GM20431 (cell line): Measurements from ENCODE around the gene NEUROG3.

ENCODE experiments used
- in situ Hi-C: fragments of 300-500 bp; cut with MseI, MboI; formaldehyde crosslinking; loops from one replicate; pipeline ENCODE4 v1.15.0; 2020; ENCODE audit warnings: low sequenced_read_pairs; ENCODE audit not compliant: unreplicated experiment

Gene NEUROG3, protein sequence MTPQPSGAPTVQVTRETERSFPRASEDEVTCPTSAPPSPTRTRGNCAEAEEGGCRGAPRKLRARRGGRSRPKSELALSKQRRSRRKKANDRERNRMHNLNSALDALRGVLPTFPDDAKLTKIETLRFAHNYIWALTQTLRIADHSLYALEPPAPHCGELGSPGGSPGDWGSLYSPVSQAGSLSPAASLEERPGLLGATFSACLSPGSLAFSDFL

DNA sequence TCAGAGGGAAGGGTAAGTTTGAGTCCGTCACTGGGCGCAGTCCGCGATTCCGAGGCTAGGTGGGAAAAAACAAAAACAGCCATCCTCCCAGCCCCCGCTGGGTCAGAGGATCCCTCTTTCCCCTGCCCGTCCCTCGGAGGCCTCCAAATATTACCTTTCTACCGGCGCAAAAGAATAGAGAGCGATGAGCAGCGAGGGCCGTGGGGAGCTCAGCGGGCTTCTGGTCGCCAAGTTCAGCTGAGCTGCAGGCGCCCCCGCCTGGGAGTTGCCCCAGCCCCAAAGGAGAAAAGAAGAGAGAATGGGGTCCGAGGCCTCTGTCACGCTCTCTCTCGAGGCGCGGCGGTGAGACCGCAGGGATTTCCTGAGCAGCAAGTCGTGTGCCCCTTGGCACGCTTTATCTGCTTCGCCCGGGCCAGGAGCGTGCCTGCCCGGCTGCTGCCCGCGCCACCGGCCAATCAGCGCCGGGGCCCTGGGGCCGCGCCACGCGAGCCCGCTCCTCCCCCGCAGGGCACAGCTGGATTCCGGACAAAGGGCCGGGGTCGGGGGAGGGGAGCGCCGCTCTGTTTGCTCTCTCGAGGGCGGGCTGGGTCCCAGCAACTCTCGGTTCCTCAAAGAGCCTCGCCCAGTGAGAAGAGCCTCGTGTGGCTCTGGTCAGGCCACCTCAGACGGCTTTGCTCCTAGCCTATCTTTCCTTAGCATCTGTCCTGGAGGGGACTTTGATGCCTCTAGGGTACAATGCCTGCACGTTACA, at the start of gene NEUROG3:
TSS of gene NEUROG3 (minus strand) at position 367 of the 751 bp plus-strand sequence. CDS start 379 bp downstream, outside the sequence.
- in situ Hi-C loops: no loop called here

DNA sequence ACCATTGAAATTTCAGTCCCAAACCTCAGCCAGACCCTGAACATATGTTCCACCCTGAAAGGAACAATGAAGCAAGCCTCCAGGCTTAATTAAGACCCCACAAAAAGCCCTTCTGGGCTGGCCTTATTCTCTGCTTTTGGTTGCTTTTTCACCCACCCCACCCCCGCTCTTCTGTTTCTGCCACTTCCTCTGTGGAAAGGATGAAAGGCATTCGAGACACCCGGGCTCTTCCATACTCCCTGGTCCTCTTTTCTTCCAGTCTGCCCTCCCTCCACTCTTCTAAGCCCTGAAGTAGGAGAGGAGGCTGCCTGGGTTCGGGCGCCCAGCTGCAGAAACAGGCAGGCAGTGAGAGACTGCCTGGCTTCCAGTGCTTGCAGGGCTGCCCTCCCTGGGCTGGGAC, 47.4 kb upstream of the NEUROG3 start:
- in situ Hi-C loops: no loop called here

DNA sequence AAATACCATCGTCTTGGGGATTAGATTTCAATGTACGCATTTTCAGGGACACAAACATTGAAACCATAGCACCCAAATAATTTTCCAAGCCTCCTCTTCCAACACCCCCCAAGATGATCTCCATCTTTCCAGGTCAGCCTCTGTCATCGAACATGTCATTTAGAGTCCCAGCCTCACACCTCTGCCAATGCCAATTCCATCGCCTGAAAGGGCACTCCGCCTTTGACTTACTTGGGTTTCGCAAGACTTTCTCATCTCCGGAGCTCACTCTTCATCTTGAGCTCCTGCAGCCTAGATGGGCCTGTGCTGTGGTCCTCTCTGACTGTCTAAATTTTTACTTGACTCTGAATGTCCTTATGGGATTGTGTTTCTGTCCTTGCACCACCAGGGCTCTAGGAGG, 46.4 kb upstream of the NEUROG3 start:
- in situ Hi-C loops: no loop called here

DNA sequence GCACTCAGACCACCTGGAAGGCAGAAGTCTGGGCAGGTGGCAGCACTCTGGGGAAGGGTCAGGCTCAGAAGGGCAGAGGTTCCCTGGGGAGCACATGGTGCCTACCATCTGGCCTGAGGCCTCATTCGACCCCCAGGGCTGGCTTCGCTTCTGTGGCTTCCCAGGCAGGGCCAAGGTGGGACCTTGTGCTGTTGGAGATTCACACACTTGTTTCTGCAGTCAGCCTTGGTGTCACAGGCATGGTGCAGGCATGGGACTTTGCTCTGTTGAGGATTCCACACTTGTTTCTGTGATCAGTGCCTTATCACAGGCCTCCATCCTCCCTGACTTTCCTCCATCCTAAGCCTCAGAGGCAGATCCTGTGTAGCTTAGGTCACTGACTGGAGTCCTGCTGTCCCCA, 45.5 kb upstream of the NEUROG3 start:
- in situ Hi-C loops: no loop called here

DNA sequence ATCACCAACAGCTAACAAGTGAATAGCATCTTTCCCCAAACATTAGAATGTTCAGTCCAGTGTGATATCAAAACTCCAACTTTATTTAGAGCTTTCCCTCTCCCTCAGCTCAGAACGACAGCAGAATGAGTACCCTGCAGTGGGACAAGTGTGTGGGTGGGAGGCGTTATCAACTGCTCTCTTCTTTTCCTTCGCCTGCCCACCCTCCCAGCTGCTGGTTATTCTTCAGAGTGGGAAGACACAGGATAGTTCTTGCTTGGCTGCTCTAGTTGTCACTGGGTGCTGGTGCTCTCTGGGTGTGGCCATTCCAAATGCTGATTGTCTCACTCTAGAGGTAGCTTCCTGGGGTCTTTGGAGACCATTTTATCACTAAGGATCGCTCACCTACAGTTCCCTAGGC, 43.1 kb upstream of the NEUROG3 start:
- in situ Hi-C loops: no loop called here

DNA sequence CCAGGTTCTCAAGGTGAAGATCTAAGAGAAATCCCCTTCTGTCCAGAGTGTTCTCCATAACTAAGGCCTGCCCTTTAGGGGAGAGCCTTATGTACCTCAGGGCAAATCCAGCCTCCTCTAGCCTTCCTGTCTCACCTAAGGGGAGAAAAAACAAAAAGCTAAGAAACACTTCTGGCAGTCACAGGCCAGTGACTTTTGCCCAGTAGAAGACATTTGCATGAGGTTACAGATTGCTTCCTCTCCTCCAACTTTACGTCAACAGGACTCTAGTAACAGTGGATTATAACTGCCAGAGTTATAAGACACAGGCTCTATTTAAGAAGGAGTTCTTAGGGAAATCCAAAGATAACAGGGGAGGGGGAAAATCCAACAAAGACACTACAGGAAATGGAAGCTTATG, 40.9 kb upstream of the NEUROG3 start:
- in situ Hi-C loops: no loop called here

DNA sequence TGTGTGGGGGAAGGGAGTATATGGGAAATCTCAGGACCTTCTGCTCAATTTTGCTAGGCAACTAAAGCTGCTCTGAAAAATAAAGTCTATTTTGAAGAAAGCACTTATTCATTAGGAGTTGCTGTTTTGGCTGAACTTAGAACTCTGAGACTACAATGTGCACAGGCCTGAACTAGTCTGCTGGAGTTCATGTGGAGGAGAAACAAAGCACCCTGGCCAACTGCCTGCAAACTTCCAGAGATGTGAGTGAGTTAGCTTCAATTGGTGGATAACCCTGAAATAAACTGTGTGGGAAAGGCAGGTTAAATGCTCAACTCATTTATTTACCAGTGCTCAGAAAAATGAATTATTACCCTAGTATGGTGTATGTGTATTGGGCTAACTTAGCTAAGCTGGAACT, 39.5 kb upstream of the NEUROG3 start:
- in situ Hi-C loops: no loop called here

DNA sequence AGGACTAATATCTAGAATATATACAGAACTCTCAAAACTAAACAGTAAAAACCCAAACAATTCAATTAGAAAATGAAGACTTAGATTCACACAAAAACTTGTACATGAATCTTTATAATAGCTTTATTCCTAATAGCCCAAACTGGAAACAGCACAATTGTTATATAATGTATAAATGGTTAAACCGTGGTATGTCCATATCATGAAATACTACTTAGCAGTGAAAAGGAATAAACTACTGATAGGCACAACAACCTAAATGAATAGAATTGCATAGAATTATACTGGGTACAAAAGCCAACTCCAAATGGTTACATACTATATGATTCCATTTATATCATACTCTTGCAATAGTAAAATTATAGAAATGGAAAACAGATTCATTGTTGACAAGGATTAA, 35.9 kb upstream of the NEUROG3 start:
- in situ Hi-C loops: no loop called here

DNA sequence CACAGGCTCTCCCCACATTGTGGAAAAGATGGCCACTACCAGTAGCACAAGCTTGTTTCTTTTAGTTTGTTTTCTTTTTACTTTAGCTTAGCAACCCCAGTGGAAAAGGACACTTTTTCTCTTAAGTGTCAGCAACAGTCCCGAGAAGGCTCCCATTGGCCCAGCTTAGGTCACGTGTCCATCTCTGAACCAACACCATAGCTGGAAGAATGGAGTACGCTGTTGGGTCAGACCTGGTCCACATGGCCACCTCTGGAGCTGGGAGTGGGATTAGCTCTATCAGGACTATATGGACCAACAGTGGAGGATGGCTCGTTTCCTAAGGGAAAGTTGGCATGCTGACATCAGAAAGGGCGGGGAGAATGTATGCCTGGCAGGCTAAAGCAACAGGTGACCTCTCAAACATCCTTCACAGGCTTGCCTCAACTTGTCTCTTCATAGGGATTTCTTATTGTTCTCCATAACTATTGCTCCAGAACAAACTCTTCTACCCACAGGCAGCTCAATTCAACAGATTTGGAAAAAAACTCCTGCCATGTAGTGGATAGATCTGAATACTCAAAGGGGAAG, 27.6 kb upstream of the NEUROG3 start:
- in situ Hi-C loops: no loop called here

DNA sequence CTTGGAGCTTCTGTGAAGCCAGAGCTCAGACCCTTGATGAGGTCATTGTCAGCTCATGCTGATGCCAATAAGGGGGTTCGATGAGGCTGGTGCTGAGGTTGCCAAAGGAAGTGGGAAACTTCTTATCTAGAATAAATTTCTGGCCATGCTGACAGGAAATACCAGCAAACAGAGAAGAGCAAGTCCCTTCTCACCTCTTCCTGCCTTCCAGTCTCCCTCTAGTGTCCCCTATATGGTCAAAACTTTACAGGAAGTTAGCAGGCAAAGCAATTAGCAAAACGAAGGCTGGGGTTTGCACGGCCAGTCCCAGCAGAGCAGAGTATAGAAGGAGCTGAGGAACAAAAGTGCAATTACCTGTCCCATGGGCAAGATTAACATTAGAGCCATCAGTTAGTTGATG, 15.1 kb upstream of the NEUROG3 start:
- in situ Hi-C loops: no loop called here

DNA sequence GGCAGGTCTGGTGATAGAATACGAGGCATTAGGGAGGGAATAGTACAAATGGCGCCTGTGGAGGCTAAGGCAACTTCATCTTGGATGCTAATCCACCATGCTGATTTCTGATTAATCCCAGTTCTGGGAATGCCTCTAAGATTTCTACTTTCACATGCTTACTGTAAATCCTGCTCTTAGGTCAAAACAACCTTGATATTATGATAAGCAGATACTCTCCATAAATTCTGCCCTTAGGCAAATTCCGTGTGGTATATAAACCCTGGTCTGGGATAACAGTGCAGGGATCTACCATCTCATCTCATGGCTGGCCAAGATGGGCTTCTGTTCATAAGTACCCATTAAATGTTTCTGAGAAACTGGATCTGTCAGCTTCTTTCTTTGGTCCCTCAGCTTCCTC, 11.4 kb upstream of the NEUROG3 start:
- in situ Hi-C loops: no loop called here

DNA sequence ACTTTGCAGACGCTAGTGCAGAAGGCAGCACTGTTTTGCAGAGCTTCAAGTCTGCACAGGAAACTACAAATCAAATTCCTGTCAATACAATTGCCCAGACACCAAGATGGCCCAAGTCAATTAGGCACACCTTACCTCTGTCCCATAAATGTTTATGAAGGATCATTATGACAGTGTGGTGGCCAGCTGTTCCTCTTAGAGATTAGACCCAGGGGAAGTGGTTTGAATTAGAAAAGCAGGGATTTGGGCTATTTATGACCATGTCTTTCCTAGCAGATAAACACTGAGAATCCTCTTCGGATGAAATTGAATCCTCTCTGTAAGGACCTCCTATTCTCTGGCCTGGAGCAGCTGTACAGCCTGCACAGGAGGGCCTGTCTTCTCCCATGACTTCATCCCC, 9.9 kb upstream of the NEUROG3 start:
- in situ Hi-C loops: no loop called here

DNA sequence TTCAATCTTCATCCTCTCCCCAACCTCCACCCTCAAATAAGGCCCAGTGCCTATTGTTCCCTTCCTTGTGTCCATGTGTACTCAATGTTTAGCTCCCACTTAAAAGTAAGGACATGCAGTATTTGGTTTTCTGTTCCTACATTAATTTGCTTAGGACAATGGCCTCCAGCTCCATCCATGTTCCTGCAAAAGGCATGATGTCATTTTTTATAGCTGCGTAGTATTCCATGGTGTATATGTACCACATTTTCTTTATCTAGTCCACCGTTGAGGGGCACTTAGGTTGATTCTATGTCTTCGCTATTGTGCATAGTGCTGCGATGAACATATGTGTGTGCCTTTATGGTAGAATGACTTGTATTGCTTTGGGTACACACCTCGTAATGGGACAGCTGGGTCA, 7.2 kb upstream of the NEUROG3 start:
- in situ Hi-C loops: no loop called here

DNA sequence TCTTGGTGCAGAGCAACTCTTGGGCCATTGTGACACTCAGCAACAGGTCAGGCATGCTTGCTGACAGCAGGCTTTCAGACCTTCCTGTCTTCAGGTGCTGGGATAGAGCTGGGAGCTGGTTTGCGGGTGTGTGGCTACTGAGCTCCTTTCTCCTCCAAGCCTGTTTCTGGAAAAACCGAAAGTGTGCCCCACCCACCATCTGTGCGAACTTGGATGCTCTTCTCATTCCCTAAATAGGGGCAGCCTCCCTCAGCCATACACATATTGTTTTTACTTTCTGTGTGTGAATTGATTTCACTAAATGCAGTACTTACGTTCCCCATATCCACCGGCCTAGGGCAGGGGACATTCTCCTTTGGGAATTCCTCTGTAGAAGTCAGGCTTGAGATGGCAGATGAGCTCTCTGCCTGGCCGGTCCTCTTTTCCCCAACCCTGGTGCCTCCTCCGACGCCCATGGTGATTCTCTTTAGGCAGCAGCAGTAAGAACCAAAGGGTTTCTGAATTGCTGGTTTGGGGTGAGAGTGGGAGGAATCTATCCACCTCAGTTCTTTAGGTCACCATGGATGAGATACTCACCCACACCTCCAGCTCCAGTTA, 6.3 kb upstream of the NEUROG3 start:
- in situ Hi-C loops: no loop called here

DNA sequence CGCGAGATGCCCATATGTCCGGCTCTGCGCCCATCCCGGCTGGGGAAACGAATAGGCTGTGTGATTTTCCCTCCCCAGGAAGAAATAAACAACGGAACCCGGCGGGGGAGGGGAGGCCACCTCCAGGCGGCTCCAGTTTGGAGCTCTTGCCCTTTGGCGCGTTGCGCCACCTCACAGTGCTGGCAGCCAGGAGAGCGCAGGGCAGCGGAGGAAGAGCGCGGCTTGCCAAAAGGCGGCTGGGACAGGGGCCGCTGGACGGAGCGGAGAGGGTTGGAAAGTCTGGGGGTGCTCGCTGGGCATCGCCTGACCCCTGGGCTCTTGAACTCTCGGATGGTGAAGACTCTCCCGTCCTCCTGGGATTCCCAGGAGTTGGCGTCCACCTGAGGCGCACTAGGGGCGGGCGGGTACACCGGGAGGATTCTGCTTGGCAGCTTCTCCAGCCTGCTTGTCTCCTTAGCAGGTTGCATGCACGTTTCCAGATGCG, 5.3 kb upstream of the NEUROG3 start:
- in situ Hi-C loops: no loop called here

DNA sequence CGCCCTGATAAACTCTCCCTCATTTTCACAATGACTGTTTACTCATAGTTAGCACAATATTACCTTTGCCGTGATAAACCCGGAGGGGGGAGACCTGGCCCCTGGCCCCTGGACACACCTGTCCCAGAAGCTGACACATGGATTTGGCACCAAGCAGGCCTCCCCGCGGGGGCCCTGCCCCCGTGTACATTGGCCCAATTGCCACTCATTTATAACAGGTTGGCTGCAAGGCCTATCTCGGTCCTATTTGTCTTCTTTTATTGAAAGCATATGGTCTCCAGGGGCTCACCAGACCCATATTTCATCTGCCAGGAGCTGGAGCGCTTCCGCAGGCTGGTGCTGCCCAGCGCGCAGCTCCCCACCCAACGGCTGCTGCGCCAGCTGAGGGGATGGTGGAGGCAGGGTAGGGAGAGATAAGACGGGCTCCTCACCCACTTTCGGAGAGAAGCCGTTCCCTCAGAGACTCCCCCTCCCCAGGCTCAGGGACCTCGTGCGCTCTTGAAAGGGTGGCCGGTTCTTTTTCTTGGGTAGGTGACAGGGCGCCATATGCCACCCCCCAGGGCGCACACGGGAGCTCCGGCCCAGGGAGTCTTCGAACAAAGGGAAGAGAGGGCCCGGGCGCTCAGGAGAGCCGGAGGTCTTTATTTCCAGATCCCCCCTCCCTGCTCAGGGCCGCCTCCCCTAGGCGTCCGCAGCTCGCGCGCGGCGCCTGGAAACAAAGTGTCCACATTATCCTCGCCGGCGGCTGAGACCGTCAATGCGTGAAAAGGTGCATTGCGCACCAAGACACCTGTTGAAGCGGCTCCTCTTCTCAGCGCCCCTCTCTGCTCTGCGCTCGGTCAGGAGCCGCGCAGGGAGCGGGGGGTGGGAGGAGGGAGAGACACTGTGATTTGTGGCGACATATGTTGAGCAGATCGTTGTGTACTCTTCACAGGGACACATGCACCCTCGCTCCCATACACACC, 4.3 kb upstream of the NEUROG3 start:
- in situ Hi-C loops: no loop called here

DNA sequence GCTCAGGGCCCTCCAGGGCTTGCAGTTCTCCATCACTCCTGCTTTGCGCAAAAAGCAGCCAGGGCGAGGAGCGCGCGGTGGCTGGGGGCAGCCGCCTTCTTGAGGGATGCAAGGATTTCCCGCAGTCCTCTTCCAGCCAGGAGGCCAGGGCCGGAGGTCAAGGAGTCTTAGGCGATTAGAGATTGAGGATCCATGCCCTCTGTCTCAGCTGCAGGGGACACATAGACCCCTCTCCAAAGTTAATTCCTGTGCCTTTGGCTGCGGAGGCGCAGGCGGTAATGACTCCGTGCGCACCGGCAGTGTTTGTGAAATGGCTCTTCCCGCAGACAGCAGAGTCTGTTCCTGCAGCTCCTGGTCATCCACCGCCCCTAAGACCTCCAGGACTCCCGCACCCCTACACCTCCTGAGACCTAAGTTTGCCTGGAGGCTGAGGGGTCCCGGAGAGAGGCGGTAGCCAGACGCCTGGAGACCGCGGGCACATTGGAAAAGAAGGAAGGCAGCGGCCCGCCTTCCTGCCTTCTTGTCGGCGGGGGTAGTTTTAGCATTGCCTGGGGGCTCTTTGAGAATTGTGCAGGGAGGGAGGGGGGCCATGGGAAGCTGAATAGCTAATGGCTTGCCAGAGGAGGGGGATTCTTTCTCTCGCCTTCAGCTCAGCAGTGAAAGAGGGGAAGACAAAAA, 3.3 kb upstream of the NEUROG3 start:
- in situ Hi-C loops: no loop called here

DNA sequence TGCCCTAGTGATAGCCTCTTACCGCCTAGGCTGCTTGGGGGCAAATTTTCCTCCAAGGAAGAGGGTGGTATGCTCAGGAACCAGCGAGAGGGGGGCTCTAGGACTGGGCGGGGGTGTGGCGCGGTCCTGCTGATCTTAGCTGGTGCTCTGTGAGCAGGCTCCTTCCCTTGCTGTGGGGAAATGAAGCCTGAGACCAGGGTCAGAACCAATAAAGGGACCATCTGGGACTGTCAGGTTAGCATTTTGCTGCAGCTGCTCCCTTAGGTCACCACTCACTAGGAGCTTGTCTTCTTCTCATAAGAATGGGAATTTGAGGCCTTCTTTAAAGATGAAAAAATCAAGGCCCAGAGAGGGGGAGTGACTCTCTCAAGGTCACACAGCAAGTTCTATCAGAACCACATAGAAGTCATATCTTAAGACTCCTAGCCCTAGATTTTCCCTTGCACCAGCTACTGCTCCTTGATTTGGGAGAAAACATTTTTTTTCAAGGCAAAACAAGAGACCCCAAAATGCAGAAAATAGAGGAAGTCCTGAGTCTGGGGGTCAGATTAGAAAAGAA, 2.0 kb upstream of the NEUROG3 start:
- in situ Hi-C loops: no loop called here

DNA sequence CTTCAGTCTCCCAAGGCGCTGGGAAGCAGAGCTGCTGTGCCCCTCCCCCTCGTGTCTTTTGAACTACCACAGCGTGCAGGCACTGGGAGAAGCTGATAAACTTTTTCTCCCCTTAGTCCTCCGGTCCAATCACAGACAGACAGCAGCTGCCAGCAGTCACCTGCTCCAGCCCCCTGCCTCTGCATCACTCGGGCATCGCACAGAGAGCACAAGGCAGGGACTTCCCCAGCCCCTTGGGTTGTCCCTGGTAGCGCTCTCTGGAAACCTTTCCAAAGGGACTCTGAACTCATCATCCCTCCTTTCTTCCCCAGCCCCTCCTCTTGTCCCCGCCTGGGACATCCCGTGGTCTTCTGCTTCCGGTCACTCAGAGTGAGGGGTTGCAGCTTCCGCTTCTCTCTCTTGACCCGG, 1.4 kb upstream of the NEUROG3 start:
- in situ Hi-C loops: no loop called here
